Testis (tissue), 2 donors: ENCODE results near the gene SLAMF9.

Source experiments
- POLR2A ChIP-seq: fragments of 450-650 bp; IDR thresholded peaks from one replicate; pipeline ENCODE4 v1.6.1; 2017; ENCODE audit warnings: antibody characterized with exemption, mild to moderate bottlenecking, moderate library complexity
- TF ChIP-seq, protein P1 (sequence below), 3 experiments: fragments of 450-650 bp in 2 of 3; fragments of 200-600 bp in 1 of 3; sonication (generic) in 1 of 3; IDR thresholded peaks; one replicate each; pipeline ENCODE4 v1.5.1; 2016 to 2019; ENCODE audit warnings: antibody characterized with exemption in 3 of 3, mild to moderate bottlenecking in 2 of 3, moderate library complexity in 1 of 3

DNA sequence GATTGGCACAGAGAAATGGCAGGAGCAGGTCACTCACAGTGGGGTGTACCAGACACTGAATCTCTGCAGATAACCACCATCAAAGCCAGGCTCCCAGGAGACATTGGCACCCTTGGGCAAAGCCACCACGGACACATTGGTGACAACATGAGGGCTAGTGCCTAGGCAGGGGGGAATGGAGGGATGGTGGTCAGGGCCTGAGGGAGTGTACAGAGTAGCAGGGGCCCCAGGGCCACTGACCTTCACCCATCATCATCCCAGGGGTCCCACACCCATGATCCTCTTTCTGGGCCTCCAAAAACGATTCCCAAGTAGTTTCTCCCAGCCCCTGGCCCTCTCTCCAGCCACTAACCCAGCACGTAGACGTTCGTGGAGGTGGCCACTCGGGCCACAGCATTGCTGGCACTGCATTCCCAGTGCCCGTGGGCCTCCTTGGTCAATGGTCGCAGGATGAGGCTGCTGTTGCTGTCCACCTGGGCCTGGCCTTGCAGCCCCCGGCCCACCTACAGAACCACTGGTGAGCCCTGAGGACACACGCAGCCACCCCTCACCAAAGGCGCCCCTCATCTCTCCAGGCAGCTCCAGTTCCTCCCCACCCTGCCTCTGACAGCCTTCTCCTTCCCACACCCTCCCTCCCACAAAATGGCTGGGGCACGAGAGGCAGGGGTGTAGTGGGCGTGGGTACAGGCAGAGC lies 22.8 kb downstream of the SLAMF9 start:
- TF ChIP-seq, protein P1, sequence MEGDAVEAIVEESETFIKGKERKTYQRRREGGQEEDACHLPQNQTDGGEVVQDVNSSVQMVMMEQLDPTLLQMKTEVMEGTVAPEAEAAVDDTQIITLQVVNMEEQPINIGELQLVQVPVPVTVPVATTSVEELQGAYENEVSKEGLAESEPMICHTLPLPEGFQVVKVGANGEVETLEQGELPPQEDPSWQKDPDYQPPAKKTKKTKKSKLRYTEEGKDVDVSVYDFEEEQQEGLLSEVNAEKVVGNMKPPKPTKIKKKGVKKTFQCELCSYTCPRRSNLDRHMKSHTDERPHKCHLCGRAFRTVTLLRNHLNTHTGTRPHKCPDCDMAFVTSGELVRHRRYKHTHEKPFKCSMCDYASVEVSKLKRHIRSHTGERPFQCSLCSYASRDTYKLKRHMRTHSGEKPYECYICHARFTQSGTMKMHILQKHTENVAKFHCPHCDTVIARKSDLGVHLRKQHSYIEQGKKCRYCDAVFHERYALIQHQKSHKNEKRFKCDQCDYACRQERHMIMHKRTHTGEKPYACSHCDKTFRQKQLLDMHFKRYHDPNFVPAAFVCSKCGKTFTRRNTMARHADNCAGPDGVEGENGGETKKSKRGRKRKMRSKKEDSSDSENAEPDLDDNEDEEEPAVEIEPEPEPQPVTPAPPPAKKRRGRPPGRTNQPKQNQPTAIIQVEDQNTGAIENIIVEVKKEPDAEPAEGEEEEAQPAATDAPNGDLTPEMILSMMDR (IDR thresholded peaks at IDR 0.05), result no peak
- TF ChIP-seq POLR2A, result no peak
